Liver (tissue), 3 donors: ENCODE measurements around the gene LHFPL6.

Experiments
- CTCF ChIP-seq: fragments of 150-350 bp; IDR thresholded peaks from 2 replicates; pipeline ENCODE4 v1.5.1; 2017; ENCODE audit warnings: improper control_type of control experiment, low read depth, low read length; ENCODE audit not compliant: missing input control
- EGR1 ChIP-seq, 2 donors: IDR thresholded peaks; 2 replicates each; pipeline ENCODE4 v1.6.1; 2016 to 2018; ENCODE audit warnings: antibody characterized with exemption in 2 of 2, low read depth in 2 of 2
- MAX ChIP-seq: IDR thresholded peaks from 2 replicates; pipeline ENCODE4 v1.6.1; 2016; ENCODE audit warnings: antibody characterized with exemption
- RAD21 ChIP-seq, 2 donors: IDR thresholded peaks; 2 replicates each; pipeline ENCODE4 v1.6.1; 2016; ENCODE audit warnings: antibody characterized with exemption in 2 of 2, mild to moderate bottlenecking in 2 of 2
- TAF1 ChIP-seq: conservative IDR thresholded peaks from 2 replicates; pipeline ENCODE4 v1.6.1; 2016; ENCODE audit warnings: antibody characterized with exemption, mild to moderate bottlenecking
- YY1 ChIP-seq: IDR thresholded peaks from 2 replicates; pipeline ENCODE4 v1.6.1; 2016; ENCODE audit warnings: antibody characterized with exemption, mild to moderate bottlenecking
- TF ChIP-seq, protein P1 (sequence below): IDR thresholded peaks from 2 replicates; pipeline ENCODE4 v1.6.1; 2016; ENCODE audit warnings: antibody characterized with exemption, mild to moderate bottlenecking
- donor health status: healthy.
- donor health status: healthy.

GRCh38 chr13:39302820-39303219 lies 300.2 kb downstream of the LHFPL6 start:
- TF ChIP-seq CTCF = no peak
- no peak for TF ChIP-seq YY1
- TF ChIP-seq TAF1 = no peak
- TF ChIP-seq, protein P1, sequence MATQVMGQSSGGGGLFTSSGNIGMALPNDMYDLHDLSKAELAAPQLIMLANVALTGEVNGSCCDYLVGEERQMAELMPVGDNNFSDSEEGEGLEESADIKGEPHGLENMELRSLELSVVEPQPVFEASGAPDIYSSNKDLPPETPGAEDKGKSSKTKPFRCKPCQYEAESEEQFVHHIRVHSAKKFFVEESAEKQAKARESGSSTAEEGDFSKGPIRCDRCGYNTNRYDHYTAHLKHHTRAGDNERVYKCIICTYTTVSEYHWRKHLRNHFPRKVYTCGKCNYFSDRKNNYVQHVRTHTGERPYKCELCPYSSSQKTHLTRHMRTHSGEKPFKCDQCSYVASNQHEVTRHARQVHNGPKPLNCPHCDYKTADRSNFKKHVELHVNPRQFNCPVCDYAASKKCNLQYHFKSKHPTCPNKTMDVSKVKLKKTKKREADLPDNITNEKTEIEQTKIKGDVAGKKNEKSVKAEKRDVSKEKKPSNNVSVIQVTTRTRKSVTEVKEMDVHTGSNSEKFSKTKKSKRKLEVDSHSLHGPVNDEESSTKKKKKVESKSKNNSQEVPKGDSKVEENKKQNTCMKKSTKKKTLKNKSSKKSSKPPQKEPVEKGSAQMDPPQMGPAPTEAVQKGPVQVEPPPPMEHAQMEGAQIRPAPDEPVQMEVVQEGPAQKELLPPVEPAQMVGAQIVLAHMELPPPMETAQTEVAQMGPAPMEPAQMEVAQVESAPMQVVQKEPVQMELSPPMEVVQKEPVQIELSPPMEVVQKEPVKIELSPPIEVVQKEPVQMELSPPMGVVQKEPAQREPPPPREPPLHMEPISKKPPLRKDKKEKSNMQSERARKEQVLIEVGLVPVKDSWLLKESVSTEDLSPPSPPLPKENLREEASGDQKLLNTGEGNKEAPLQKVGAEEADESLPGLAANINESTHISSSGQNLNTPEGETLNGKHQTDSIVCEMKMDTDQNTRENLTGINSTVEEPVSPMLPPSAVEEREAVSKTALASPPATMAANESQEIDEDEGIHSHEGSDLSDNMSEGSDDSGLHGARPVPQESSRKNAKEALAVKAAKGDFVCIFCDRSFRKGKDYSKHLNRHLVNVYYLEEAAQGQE = no peak
- TF ChIP-seq MAX = no peak
- no peak for TF ChIP-seq EGR1 (IDR thresholded peaks at IDR 0.05; ENCODE audit: low read depth in 2 of 2)
- TF ChIP-seq RAD21 (IDR thresholded peaks at IDR 0.05) = no peak
